HG03439 (cell line): ENCODE results near the gene MSLN.
A peak's percentile ranks its signal among the peaks of the same experiment; 100 is the strongest.
"Not testable (repeated sequence)": the region's sequence is repeated elsewhere in the genome, so short reads cannot be mapped to it uniquely, and the experiment has no call there.

ENCODE experiments used
- ATAC-seq: cut with Tn5 transposase; IDR thresholded peaks from one replicate; pipeline ENCODE4 v1.9.1; 2021; ENCODE audit warnings: mild to moderate bottlenecking, moderate library complexity; ENCODE audit not compliant: unreplicated experiment

Gene MSLN

DNA sequence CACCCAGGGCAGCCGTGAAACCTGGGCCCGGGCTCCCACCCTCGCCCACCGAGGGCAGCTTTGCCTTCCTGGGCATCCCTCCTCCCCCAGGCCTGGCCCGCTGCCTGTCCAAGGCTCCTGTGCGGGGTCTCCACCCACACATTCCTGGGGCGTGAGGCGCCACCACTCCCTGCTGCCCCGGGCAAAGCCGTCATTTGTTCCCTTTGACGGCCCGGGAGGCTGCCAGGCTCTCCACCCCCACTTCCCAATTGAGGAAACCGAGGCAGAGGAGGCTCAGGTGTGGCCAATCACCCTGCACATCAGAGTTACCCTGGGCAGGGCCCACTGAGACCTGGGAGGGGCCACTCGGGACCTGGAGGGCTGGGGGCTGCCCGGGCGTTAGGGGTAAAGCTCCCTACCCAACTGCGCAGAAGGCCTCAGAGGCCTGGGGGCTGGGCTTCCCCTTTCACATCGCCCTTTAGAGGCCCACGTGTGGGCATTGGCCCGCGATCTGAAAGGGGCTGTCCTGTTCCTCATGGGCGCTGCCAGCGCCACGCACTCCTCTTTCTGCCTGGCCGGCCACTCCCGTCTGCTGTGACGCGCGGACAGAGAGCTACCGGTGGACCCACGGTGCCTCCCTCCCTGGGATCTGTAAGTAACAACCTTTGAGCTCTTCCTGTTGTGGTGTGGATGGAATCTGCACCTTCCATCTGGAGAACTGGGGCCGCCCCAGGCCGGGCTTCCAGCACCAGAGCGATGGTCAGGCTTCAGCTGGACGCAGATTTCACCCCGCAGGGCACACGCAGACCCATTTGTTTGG is at the start of gene MSLN:
Gene MSLN (plus strand): TSS at position 190 of the 799 bp plus-strand sequence. CDS start 1,947 bp downstream, outside the sequence.
- ATAC-seq: no peak

DNA sequence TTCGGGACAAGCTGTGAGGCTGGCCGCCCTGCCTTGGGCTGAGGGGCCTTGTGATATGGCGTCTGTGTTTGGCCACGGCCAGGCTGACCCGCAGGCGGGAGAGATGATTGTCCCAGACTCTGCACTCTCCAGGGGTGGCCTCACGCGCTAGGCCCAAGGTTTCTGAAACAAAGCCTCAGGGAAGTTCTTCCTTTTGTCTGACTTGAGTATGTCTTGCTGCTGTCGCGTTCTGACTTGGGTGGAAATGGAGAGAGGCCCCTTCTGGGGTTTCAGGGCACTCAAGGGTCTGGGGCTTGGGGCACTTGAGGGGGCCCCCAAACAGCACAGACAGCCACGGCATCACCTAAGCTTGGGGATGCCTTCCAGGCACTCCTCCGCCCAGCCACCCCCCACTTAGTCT is 49.5 kb upstream of the MSLN start:
- ATAC-seq: no peak

DNA sequence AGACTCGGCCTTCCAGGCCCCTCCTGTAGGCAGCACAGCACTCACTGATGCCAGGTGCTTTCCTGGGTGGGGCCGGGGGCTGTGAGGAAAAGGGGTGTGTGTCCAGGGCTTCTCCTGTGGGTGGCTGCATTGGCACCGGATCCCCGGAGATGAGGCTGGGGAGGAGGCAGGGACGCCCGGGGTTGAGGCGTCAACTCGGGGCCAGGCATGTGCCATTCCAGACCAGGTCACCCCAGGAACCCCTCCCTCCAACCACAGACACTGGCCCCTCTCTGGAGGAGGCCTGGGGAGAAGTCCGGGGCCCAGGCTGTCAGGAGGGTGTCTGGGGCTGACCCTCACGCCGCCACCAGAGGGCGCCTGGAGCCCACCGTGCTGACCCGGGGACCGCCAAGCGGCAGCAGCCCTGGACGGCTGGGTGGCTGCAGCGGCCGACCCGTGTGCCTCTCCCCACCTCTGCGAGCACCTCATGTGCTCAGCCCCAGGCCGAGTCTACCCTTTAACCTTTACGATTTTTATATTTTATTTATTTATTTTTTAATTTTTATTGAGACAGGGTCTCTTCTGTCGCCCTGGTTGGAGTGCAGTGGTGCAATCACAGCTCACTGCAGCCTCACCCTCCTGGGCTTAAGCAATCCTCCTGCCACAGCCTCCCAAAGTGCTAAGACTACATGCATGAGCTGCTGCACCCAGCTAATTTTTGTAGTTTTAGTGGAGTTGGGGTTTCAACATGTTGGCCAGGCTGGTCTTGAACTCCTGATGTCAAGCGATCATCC is 48.8 kb upstream of the MSLN start:
- no peak for ATAC-seq

DNA sequence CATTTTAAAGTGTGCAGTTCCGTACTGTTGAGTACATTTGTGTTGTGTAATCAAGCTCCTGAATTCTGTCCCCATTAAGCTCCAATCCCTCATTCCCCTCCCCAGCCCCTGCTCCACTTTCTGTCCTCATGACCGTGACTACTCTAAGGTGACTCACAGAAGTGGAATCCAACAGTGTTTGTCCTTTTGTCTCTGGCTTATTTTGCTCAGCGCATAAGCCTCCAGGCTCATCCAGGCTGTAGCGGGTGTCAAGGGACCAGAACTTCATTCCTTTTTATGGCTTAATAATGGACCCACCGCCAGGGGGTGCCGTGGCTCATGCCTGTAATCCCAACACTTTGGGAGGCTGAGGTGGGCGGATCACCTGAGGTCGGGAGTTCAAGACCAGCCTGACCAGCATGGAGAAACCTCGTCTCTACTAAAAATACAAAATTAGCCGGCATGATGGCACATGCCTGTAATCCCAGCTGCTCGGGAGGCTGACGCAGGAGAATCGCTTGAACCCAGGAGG is 47.7 kb upstream of the MSLN start:
- ATAC-seq: not testable (repeated sequence)

DNA sequence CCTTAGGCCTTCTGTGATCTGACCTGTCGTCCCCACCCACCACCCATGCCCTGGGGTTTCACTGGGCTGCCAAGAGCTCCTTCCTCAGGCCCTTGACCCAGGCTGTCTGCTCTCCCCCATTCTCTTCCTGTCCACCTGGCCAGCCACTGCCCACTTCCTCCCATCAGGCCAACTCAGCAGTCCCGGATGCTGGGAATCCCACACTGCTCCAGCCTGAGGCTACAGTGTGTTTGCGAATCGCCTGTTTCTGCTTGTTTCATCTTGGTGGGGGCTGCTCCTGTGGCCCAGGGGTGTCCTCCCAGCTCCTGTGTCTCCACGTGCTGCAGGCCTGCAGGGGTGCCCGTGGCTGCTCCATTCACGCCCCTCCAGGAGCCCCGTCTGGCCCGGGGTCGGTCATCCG is 46.5 kb upstream of the MSLN start:
- ATAC-seq: no peak

DNA sequence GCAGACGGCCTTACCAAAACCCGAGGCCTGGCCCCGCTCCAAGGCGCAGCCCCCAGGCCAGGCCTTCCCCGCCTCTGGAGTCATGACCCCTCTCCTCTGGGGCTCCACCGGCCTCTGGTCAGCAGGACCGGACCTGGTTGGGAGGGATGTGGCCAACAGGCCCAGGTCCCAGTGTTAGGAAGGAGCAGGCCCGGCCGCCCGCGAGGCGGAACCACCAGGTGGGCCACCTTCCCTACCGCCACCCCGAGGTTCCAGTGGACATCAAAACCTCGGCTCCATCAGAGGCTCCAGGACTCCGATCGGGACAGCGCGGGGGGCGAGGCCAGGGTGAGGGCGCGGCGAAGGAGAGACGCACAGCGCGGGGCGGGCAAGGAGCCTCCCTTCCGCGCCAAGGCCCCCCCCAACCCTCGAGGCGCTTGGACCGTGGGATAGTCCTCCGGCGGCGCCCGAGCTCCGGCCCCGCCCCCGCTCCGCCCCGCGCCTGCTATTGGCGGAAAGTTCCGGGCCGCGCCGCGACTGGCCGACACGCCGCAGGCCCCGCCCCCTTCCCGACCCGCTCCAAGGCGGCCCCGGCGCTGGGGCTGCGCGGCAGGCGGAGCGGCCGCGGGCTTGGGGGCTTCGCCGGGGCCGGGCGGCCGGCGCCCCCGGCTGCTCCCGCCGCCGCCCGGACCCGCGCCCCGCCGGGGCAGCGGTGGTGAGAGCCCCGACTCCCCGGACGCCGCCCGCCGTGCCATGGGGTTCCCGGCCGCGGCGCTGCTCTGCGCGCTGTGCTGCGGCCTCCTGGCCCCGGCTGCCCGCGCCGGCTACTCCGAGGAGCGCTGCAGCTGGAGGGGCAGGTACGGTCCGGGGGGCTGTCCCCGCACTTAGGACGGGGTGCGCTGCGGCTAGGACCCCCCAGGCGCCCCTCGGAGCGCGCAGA is 45.7 kb upstream of the MSLN start, which contains the start of gene METRN:
Gene METRN (plus strand): TSS at position 561 of the 919 bp plus-strand sequence. CDS start 172 bp downstream, at position 733.
- ATAC-seq: peak; percentile 51

DNA sequence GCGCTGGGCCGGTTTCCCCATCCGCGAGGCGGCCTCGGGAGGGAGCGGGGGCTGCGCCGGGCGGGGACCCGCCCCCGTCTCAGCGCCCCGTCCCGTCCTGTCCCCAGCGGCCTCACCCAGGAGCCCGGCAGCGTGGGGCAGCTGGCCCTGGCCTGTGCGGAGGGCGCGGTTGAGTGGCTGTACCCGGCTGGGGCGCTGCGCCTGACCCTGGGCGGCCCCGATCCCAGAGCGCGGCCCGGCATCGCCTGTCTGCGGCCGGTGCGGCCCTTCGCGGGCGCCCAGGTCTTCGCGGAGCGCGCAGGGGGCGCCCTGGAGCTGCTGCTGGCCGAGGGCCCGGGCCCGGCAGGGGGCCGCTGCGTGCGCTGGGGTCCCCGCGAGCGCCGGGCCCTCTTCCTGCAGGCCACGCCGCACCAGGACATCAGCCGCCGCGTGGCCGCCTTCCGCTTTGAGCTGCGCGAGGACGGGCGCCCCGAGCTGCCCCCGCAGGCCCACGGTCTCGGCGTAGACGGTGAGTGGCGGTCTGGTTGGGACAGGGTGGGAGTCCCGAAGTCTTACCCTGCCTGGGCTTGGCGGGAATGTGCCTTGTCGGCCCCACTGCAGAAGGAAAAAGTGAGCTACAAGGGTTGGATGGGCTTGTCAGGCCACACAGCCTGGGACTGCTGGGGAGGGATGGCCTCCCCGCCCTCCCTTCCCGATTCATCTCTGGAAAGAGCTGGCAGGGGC is 44.9 kb upstream of the MSLN start:
- ATAC-seq: peak; percentile 10

DNA sequence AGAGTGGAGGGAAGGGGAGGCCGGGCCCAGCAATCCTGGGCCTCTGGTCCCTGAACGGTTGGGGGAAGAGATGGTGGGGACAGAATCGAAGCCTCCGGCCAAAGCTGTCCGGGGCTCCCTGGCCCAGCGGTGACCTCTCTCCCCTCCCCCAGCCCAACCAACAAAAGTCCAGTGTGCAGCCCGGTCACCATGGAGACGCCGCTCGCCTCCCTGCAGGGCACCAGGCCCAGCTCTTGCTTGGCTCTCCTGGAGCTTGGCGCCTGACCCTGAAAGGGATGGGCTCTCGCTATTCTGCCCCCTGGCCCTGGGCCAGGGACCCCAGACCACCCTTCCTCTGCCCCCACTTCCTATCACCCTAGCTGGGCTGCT is 44.4 kb upstream of the MSLN start:
- ATAC-seq: no peak

DNA sequence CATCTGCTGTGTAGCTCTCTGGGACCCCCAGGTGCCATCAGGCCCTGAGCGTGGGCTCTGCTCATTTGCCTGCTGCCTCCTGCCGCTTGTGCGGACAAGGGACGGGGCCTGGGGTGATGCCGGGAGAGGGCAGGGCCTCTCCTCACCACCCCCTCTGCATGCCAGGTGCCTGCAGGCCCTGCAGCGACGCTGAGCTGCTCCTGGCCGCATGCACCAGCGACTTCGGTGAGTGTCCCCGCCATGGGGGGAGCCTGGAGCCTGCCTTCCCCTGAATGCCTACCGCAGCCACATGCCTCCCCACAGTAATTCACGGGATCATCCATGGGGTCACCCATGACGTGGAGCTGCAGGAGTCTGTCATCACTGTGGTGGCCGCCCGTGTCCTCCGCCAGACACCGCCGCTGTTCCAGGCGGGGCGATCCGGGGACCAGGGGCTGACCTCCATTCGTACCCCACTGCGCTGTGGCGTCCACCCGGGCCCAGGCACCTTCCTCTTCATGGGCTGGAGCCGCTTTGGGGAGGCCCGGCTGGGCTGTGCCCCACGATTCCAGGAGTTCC is 43.7 kb upstream of the MSLN start:
- ATAC-seq: no peak

DNA sequence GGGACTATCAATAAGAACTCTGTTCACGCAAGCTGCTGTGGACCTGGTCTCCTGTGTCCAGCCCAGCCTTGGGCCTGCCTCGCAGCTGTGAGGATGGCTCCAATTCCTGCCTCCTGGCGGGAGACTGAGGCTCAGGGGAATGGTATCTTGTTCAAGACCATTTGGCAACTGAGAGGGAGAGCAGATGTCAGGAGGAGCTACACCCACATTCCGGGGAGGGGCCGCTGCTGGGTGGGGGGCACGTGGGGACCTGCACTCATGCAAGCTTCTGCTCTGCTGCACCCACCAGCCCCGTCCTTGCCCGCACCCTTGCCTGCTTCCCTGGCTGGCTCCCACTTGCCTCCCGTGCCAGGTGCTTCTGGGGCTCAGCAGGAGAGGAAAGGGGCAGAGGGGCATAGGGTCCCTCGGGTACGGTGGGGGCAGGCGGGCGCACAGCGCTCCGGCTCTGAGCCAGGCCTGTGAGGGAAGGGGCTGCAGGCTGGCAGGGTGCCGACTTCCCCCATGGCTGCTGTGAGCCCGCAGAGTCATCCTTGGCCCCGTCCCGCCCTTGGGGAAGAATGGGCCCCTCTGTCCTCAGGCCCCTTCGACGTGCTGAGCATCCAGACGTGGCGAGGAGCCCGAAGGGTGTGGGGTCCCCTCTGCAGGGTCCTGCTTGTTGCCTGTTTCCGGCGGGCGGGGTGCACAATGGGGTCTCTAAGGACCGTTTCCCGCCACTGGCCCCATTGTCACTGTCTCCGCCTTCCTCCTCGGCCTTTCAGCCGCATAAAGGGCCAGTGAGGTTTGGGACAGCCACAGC is 42.9 kb upstream of the MSLN start:
- ATAC-seq: no peak

DNA sequence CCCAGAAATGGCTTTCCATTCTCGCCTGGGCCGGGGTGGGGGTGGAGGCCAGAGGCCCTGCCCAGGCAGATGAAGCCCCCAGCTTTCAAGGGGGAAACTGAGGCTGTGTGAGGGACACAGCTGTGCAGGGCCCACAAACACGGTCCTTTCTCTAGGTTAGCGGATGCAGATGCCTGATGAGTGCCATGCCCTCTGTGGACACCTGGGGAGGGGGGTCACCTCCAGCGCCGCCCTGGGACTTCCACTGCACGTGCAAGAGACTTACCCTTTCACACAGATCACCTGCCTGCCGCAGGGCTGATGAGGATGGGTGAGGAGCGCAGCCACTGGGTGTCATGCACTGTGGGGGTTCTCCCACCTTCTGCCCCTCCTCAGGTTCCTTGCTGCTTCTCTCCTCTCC is 42.1 kb upstream of the MSLN start:
- ATAC-seq: no peak

DNA sequence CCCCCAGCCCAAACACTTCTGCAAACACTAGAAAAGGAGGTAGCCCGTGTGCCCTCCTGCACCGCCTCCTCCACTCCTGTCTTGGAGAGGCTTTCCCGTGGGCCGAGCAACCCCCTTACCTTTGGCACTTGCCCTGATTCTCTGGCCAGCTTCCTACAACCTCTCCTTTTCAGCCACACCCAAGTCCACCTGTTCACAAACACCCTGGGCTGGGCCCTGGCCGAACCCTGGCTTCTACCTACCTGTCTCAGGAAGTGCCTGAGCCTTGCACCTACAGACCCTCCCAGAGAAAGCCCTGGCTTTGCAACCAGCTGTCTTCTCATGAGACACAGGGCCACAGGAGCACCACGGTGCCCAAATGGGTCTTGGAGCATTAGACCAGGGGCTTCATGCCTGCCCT is 41.6 kb upstream of the MSLN start:
- no peak for ATAC-seq

DNA sequence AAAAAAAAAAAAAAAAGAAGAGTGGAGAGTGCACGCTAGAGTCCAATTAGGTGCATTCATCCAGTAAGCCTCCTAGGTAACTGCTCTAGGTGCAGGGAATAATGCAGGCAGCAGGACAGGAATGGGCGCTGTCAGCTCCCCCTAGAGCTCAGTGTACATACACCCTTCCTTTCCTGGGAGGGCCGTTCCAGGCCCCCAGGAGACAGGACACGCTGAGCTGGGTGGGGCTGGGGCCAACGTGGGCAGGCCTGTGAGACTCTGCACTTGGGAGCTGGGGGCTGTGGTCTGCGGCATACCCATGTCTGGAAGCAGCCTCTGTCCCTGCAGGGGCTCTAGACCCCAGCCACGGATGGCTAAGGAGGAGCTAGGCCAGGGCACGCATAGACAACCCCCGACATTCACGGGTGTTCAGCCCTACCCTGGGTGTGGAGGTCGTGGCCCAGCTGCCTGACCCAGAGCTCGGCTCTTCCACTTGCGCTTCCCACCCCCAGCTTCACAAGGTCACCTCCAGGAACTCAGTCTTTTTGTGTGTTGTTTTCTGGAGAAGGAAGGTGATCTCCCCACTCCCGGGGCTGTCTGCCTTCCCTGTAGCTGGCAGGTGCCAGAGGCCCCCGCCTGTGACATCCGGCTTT is 40.6 kb upstream of the MSLN start:
- ATAC-seq: no peak

DNA sequence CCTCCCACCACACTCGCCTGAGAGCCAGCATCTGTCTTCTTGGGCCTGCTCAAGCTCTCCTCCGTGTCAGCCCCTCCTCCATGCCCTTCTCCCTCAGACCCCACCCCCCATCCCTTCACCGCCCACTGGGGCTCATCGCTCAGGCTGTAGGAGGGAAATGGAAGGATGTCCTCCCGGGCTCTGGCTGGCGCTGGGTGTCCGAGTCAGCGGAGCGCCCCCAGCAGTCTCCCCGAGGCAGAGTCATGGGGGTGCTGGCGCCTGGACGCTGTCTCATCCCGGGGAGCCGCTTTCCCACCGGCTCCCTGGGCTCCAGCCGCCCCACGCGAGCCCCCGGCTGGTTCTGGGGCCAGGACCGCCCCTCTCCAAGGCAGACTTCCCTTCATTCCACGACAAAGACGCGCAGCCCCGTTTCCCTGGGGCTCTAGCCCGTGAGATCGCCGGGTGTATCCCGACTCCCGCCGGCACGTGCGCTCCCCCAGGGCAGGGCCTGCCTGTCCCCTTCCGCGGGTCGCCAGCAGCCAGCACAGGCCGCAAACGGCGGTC is 40.0 kb upstream of the MSLN start:
- ATAC-seq: peak; percentile 5

DNA sequence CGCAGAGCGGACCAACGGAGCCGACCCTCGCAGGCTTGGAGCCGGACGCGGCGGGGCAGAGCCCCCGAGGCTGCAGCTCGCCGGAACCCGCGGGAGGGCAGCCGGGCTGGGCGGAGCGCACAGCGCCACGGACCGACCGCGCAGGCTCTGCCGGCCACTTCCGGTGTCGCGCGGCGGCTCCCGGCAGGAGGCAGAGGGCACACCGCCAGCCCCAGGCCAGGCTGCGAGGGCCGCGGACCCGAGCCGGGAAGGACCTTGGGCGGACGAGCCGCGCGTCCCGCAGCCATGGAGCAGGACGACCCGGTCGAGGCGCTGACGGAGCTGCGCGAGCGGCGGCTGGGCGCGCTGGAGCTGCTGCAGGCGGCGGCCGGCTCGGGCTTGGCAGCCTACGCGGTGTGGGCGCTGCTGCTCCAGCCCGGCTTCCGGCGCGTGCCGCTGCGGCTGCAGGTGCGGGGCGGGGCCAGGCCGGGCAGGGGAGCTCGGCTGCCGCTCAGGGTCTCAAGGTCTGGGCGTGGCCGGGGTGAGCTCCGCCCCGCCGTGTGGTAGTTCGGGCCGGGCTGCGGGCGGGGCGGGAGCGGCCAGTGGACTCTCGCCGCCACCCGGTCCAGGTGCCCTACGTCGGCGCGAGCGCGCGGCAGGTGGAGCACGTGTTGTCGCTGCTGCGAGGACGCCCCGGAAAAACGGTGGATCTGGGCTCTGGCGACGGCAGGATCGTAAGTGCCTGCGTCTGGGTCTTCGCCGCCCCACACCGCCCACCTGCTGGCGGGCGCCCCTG is 39.4 kb upstream of the MSLN start, which contains the start of gene ANTKMT:
Gene ANTKMT (plus strand): TSS at position 157 of the 775 bp plus-strand sequence. CDS start 129 bp downstream, at position 286.
- ATAC-seq: peak; percentile 53

DNA sequence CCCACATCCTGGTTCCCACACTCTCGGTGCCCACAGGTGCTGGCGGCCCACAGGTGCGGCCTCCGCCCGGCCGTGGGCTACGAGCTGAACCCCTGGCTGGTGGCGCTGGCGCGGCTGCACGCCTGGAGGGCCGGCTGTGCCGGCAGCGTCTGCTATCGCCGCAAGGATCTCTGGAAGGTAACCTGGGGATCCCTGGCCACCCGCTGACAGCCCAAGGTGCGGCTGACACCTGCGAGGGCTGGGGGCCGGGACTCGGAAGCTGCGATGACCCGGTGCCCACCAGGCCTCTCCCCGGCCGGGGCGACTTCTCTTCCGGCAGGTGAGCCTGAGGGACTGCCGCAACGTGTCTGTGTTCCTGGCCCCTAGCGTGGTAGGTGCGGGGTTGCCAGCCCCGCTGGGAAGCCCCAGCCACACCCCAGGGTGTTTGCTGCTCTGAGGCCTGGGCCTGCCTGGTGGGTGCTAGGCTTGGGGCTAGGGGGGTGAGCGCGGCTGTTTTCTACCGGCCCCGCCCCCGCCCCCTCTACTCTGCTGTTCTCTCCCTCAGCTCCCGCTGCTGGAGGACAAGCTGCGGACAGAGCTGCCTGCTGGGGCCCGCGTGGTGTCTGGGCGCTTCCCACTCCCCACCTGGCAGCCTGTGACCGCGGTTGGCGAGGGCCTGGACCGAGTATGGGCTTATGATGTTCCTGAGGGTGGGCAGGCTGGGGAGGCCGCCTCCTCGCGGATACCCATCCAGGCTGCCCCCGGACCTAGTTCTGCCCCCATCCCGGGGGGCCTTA is 38.6 kb upstream of the MSLN start:
- no peak for ATAC-seq
